Thyroid gland (tissue), 4 donors: ENCODE measurements around the gene TMEM273. TPM values are rescaled to one million over a fixed set of nuclear protein-coding genes. Genes with fewer than 3 reads are reported as not detected.
A peak's percentile ranks its signal among the peaks of the same experiment; 100 is the strongest.

Experiments
- DNase-seq, 2 donors: peaks; one replicate each; pipeline ENCODE4 v3.0.0-alpha.2; 2019
- H3K27ac ChIP-seq, 3 donors: fragments of 200-600 bp; sonication (generic); 1 replicate in 2 of 3; 2 replicates in 1 of 3; pipeline ENCODE4 v1.5.1; 2016 to 2019; ENCODE audit warnings: mild to moderate bottlenecking in 1 of 3, moderate library complexity in 1 of 3
- H3K27me3 ChIP-seq: fragments of 200-600 bp; sonication (generic); one replicate; pipeline ENCODE4 v1.5.1; 2019
- H3K36me3 ChIP-seq, 2 donors: fragments of 200-600 bp; sonication (generic); one replicate each; pipeline ENCODE4 v1.5.1; 2016 to 2019
- H3K4me1 ChIP-seq, 2 donors: fragments of 200-600 bp; sonication (generic); one replicate each; pipeline ENCODE4 v1.5.1; 2017 to 2019
- H3K4me3 ChIP-seq, 3 donors: fragments of 200-600 bp; sonication (generic); replicated peaks in 1 of 3; 1 replicate in 2 of 3; 2 replicates in 1 of 3; pipeline ENCODE4 v1.5.1; 2016; ENCODE audit warnings: mild to moderate bottlenecking in 1 of 3
- H3K9me3 ChIP-seq: fragments of 200-600 bp; sonication (generic); one replicate; pipeline ENCODE4 v1.5.1; 2017
- POLR2A ChIP-seq, 2 donors: fragments of 450-650 bp; IDR thresholded peaks; one replicate each; pipeline ENCODE4 v1.6.1; 2017; ENCODE audit warnings: antibody characterized with exemption in 2 of 2, mild to moderate bottlenecking in 2 of 2, moderate library complexity in 1 of 2
- WGBS, 2 donors: methylation state at CpG; one replicate each; pipeline ENCODE4 v1.1.5; 2017; 5-methylcytosine and 5-hydroxymethylcytosine counted together
- intact Hi-C: fragments of 100-400 bp; cut with DNase I; formaldehyde crosslinking; loops from one replicate; pipeline ENCODE4 v1.15.1; 2023
- total RNA-seq, 4 donors: library from RNA; depleted of rRNA; stranded (reverse); fragments of >200 nt; gene quantifications; one replicate each; pipeline ENCODE4 v1.2.3, GENCODE V29; 2016
- TF ChIP-seq, protein P1 (sequence below), 6 experiments: fragments of 200-600 bp in 3 of 6; fragments of 450-650 bp in 3 of 6; sonication (generic) in 3 of 6; IDR thresholded peaks; one replicate each; pipeline ENCODE4 v1.5.1; 2016 to 2019; ENCODE audit warnings: antibody characterized with exemption in 6 of 6, mild to moderate bottlenecking in 2 of 6, inconsistent platforms in 1 of 6, moderate library complexity in 1 of 6

Gene TMEM273
- total RNA-seq, 4 donors from 2014 or later: 4.2 to 15.0 (median 13.2) TPM

DNA sequence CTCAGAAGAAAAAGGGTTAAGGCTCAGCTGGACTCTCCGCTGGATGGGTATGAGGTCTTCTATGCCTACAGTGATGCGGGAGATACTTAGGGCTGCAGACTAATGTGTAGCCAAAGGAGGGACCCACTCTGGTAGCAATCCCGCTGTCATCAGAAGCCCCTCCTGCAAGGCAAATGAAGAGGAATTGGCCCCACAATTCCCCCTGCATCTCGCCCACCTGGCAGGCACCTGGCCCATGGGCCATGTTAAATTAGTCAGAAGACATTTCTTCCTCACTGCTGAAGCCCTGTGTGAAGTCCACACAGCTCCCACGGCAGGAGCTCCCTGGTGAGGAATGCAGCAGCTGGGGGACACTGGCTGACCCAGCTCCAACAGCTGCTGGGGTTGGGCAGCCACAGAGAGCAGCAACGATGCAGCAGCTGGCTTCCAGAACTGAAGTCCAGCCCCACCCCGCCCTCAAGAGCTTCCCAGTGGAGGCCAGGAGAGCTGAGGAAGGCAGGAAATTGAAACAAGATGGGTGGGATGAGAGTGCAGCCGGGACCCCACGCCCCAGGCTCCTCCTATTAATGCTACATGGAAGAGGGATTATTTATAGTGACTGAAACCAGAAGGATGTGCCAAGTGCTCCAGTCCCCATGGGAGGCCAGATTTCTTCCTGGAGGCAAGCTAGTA lies 78.4 kb downstream of the TMEM273 start:
- Histone ChIP-seq H3K36me3 (no peaks in the 10 kb centered on the region), H3K27me3 (no peaks in the 10 kb centered on the region), H3K4me3 (no peak overlapping the region), H3K9me3 (no peaks in the 10 kb centered on the region), H3K27ac (peak overlapping the region in 1 of 3 donors; percentile 2), H3K4me1 (peaks cover 79 to 85% of the 10 kb centered on the region in 2 donors)
- 55 to 68% methylated on average over 6 to 9 of the region's 9 CpGs for WGBS, 2 donors
- peak; percentile 32 to 61 for DNase-seq
- no peak for TF ChIP-seq POLR2A (IDR thresholded peaks at IDR 0.05)
- TF ChIP-seq, protein P1, sequence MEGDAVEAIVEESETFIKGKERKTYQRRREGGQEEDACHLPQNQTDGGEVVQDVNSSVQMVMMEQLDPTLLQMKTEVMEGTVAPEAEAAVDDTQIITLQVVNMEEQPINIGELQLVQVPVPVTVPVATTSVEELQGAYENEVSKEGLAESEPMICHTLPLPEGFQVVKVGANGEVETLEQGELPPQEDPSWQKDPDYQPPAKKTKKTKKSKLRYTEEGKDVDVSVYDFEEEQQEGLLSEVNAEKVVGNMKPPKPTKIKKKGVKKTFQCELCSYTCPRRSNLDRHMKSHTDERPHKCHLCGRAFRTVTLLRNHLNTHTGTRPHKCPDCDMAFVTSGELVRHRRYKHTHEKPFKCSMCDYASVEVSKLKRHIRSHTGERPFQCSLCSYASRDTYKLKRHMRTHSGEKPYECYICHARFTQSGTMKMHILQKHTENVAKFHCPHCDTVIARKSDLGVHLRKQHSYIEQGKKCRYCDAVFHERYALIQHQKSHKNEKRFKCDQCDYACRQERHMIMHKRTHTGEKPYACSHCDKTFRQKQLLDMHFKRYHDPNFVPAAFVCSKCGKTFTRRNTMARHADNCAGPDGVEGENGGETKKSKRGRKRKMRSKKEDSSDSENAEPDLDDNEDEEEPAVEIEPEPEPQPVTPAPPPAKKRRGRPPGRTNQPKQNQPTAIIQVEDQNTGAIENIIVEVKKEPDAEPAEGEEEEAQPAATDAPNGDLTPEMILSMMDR (IDR thresholded peaks at IDR 0.05): no peak
- intact Hi-C loops: no loop called here

DNA sequence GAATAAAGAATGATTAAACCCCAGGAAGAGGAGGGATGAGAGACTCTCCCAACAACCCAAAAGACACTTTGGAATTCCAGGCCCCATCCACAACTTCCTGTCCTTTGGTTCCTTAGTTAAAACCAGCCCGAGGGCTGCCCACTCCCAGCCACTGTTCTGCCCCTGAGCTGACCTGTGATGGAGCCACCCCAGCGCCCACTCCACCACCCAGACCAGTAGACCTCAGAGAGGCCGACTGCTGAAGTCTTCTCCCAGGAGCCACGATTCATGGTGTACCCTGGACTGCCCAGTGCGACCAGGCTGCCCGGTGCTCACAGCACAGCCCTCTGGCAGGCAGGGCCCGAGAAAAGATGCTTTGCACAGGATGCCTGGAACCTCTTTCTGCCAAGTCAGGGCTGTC lies 79.5 kb downstream of the TMEM273 start:
- intact Hi-C loops: no loop called here
- H3K27me3 ChIP-seq: no peaks in the 10 kb centered on the region
- TF ChIP-seq, protein P1 (IDR thresholded peaks at IDR 0.05): no peak
- no peak for TF ChIP-seq POLR2A (IDR thresholded peaks at IDR 0.05)
- DNase-seq: no peak
- no peaks in the 10 kb centered on the region for H3K36me3 ChIP-seq
- H3K9me3 ChIP-seq: no peaks in the 10 kb centered on the region
- H3K4me1 ChIP-seq: peaks cover 70 to 75% of the 10 kb centered on the region in 2 donors
- WGBS, 2 donors: 96% methylated on average over 7 of the region's 7 CpGs
- peak overlapping the region in 1 of 3 donors; percentile 36 for H3K27ac ChIP-seq
- H3K4me3 ChIP-seq: no peak overlapping the region

DNA sequence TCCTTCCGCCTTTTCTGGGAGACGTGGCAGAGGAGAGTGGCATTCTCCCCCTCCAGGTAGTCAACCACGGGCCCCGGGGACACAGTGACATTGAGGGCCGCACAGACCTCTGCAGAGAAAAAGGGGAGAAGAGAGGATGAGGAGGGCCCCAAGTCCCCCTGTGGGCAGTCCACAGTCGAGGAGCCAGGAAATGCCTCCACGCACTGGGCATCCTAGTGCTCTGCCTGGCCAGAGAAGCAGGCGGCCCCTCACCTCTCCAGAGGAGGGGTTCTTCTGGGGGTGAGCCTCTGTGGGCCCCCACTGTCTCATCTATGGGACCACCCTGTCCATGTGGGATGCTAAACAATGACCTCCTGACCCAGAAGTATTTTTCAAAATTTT lies 80.3 kb downstream of the TMEM273 start:
- 95% methylated on average over 8 of the region's 8 CpGs for WGBS, 2 donors
- intact Hi-C loops: no loop called here
- TF ChIP-seq, protein P1 (IDR thresholded peaks at IDR 0.05): no peak
- no peak for TF ChIP-seq POLR2A (IDR thresholded peaks at IDR 0.05)
- H3K27me3 ChIP-seq: no peaks in the 10 kb centered on the region
- H3K4me1 ChIP-seq: peaks cover 64 to 69% of the 10 kb centered on the region in 2 donors
- H3K36me3 ChIP-seq: no peaks in the 10 kb centered on the region
- H3K27ac ChIP-seq: peak overlapping the region in 1 of 3 donors; percentile 68
- no peaks in the 10 kb centered on the region for H3K9me3 ChIP-seq
- no peak overlapping the region for H3K4me3 ChIP-seq
- DNase-seq: no peak

DNA sequence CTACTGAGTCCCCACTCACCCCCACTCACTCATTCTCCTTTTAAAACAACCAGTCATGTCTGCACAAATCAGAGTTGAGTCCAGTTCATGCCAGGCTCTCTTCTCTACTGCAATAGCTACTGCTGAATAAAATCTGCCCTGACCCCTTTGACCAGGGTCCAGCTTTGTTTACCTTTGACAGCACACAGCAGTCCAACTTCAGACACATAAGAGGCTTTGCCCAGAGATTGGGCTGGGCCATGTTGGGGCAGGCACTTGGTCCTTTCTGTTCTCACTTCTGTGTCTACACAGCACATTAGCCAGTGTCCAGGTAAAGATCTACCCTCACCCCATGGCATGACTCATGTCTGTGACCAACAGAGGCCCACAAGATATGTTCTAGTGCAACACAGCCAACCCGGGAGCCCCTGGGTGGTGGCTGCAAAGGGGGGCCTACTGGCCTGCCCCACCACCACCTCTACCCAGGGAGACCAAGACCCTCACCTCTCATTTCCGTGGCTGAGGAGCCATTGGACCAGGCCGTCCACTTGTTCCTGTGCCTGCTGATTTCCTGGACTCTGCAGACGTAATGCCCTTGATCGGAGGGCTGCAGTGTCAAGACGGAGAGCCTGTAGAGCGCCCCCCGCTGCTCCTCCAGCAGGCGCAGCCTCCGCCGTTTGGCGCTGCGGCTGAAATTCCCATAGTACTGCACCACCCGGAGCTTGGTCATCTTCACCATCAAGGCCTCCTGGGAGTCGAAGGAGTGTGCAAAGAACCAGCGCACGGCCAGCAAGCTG lies 80.9 kb downstream of the TMEM273 start:
- Histone ChIP-seq H3K9me3 (no peaks in the 10 kb centered on the region), H3K4me3 (no peak overlapping the region), H3K4me1 (peaks cover 58 to 63% of the 10 kb centered on the region in 2 donors), H3K36me3 (no peaks in the 10 kb centered on the region), H3K27me3 (no peaks in the 10 kb centered on the region), H3K27ac (peak overlapping the region in 2 of 3 donors; percentile 43 to 68)
- DNase-seq: peak in 1 of 2 donors; percentile 26
- intact Hi-C loops: no loop called here
- no peak for TF ChIP-seq POLR2A (IDR thresholded peaks at IDR 0.05)
- TF ChIP-seq, protein P1 (IDR thresholded peaks at IDR 0.05): no peak
- 94 to 95% methylated on average over 17 of the region's 17 CpGs for WGBS, 2 donors

DNA sequence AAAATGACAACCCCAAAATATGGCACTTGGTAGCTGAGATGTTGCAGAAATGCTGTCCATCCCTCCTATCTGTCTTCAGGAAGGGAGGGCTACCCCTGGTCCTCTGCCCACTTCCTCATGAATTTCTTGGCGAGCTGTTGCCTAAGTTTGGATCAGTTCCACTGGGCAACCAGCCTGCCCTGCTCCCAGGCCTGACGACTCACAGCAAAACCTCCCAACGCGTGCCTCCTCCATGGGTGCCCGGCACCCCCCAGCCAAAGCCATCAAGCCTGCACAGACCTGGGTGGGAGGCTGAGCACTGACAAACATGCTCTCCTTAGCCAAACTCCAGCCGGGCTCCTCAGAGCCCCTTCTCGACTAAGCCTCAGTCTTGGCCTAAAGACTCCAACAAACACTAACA lies 81.7 kb downstream of the TMEM273 start:
- 8 to 14% methylated on average over 6 to 7 of the region's 7 CpGs for WGBS, 2 donors
- H3K27ac ChIP-seq: peak overlapping the region in 2 of 3 donors; percentile 43 to 68

More for the DNA sequence above, 81.7 kb downstream of the TMEM273 start:
- no peaks in the 10 kb centered on the region for H3K9me3 ChIP-seq
- no peaks in the 10 kb centered on the region for H3K27me3 ChIP-seq
- intact Hi-C loops: no loop called here
- H3K36me3 ChIP-seq: no peaks in the 10 kb centered on the region
- TF ChIP-seq, protein P1 (IDR thresholded peaks at IDR 0.05): no peak
- no peak for TF ChIP-seq POLR2A (IDR thresholded peaks at IDR 0.05)
- H3K4me3 ChIP-seq: no peak overlapping the region
- peak; percentile 68 to 74 for DNase-seq
- H3K4me1 ChIP-seq: peaks cover 49 to 55% of the 10 kb centered on the region in 2 donors
